ENCODE data around the gene GPR152.
A peak's percentile ranks its signal among the peaks of the same experiment; 100 is the strongest.

DNA sequence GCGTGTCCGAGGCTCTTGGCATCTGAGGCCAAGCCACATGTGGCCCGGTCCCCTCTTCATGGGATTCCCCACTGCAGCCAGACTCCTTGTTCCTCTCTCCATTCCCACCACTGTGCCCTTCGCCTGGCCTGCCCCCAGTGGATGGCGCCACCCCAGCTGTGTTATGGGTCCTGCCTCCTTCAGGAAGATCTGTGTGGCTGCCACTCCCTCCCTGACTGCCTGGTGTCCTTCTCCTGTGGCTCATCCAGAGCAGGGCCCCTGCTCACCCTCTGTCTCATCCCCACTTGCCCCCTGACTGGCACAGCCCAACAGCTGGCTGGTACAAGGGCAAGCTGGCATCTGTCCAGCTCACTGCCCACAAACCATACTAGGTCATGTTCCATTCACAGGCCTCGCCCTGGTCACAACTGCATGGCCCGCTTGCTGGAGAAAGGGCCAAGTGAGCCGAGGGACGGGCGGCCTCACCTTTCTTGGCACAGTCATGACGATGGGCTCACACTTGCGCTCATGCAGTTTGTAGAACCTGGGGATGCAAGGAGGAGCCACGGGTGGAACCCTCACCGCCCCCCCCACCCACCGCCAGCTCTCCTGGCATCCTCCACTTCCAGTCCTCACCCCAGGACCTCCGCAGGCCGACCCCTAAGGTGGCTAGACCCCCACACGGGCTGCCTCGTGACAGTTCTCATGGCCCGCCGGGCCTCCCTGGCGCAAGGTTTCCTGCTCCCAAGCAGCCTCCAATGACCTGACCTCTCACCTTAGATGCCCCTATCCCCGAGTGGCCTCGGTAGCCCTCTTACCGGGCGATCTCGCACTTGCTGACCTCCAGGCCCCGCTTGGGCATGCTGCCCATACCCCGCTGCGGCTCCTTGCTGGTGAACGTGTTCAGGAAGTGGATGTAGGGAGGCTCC lies 13.0 kb downstream of the GPR152 start:
- TF ChIP-seq, protein P1, sequence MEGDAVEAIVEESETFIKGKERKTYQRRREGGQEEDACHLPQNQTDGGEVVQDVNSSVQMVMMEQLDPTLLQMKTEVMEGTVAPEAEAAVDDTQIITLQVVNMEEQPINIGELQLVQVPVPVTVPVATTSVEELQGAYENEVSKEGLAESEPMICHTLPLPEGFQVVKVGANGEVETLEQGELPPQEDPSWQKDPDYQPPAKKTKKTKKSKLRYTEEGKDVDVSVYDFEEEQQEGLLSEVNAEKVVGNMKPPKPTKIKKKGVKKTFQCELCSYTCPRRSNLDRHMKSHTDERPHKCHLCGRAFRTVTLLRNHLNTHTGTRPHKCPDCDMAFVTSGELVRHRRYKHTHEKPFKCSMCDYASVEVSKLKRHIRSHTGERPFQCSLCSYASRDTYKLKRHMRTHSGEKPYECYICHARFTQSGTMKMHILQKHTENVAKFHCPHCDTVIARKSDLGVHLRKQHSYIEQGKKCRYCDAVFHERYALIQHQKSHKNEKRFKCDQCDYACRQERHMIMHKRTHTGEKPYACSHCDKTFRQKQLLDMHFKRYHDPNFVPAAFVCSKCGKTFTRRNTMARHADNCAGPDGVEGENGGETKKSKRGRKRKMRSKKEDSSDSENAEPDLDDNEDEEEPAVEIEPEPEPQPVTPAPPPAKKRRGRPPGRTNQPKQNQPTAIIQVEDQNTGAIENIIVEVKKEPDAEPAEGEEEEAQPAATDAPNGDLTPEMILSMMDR (IDR thresholded peaks at IDR 0.05), result peak; percentile 39
- TF ChIP-seq ZFX (IDR thresholded peaks at IDR 0.05; ENCODE audit: borderline replicate concordance), result no peak
